HG02840 (cell line): ENCODE results near the gene DPF3.

Experiments
- ATAC-seq: cut with Tn5 transposase; IDR thresholded peaks from one replicate; pipeline ENCODE4 v1.9.1; 2021; ENCODE audit warnings: mild to moderate bottlenecking, moderate library complexity, moderate number of reproducible peaks; ENCODE audit not compliant: unreplicated experiment, low FRiP score

DPF3 gene

DNA sequence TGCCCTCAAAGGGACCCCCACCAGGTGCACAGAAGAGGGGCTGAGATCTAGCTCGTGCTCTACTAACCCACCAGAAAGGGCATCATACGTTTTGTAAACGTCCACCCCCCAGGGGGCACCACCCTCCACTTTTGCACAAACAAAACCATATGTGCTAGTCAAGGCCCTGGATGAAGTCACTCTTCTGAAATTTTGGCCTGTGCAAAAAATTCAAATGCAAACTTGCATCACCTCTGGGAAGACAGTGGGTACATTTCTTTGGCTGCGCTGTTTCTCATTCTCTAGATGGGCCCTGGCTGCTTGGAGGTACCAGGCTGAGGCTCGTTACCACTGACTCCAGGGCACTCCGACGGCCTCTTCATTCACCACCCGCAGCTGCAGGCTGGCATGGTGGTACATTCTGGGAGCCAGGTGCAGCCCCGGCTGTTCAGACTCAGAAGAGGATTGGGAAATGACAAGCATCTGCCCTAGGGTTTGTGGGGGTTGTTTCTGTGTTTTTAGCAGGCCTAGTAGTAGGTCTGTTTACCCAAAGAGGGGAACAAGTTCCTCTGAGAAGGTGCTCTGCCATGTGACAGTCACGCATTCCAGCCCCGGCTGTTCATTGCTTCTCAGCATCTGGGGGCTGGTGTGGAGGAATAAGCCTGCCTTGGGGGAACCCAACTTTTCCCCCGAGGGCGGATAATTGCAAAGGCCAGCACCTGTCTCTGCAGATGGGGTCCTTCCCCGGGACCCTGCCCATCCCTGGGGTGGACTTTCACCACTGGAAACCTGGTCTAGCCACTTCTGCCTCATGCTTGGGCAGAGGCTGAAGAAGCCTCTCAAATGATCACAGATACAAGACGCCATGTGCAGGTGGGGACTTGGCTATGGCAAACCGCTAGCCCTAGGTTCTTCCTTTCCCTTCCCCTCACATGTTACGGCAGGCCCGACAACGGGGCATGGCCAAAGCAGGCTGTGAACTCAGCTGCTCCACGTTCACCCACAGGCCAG lies 147.6 kb downstream of the DPF3 start:
- no peak for ATAC-seq

GRCh38 chr14:72745546-72745945 lies 148.4 kb downstream of the DPF3 start:
- ATAC-seq: no peak

GRCh38 chr14:72744416-72745120 lies 149.3 kb downstream of the DPF3 start:
- no peak for ATAC-seq

- ATAC-seq: no peak
Observed at GRCh38 chr14:72743626-72744025, 150.3 kb downstream of the DPF3 start.

DNA sequence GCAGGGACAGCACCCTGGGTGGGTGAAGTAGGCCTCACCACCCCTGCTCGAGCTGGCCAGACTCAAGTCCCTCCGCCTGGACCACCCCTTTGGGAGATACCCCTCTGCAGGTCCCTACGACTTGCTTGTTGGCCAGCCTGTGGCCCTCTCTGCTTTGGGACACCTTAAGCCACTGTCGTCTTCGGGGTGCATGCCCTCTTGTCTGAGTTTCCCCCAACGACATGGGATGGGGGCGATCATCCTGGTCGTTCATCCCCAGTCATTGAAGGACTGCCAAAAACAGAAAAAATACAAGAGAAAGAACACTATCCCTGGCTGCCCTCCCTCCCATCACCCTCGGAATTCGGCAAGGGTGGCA lies 151.1 kb downstream of the DPF3 start:
- ATAC-seq: no peak

- no peak for ATAC-seq
Observed at GRCh38 chr14:72742118-72742837, 151.6 kb downstream of the DPF3 start.

- no peak for ATAC-seq
Observed at GRCh38 chr14:72741826-72742117, 152.1 kb downstream of the DPF3 start.

GRCh38 chr14:72740966-72741825 lies 152.7 kb downstream of the DPF3 start:
- no peak for ATAC-seq

DNA sequence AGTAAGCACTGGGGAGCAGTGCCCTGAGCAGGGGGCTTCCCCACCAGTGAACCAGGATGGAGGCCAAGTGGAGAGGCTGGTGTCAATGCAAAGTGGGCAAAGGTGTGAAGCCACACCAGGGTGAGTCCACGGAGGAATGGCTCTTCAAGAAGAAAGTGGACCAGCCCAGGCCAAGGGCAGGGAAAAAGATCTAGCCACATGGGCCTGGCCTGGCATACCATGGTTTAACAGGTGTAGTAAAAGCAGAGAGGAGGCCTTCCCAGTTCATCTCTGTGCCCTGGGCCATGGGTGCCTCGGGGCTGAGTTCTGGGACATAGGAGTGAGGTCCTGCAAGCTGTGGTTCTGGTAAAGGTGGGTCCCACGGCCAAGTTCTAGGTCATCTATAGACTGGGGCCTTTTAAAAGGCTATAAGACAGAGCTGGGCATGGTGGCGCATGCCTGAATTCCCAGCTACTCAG lies 153.4 kb downstream of the DPF3 start:
- no peak for ATAC-seq

- no peak for ATAC-seq
Observed at GRCh38 chr14:72739446-72740405, 154.2 kb downstream of the DPF3 start.

DNA sequence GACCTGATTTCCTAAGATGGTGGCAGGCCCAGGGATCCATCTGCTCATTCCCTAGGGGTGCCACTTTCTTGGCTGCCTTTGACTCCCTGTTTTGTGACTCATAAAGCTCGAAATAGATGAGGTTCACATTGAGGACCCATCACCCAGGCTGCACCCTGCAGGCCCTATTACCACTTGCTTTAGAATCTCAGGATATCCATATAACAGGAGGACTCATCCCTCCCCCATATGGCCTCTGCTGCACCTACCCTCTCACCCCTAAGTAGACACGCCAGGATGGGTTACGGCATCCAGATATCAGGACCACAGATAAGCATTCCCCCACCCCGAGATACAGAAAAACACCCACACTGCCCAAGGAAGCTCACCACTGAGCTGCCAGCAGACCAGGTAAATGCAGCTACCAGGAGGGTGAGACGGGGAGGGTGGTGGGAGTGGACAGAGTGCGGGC lies 155.7 kb downstream of the DPF3 start:
- no peak for ATAC-seq

DNA sequence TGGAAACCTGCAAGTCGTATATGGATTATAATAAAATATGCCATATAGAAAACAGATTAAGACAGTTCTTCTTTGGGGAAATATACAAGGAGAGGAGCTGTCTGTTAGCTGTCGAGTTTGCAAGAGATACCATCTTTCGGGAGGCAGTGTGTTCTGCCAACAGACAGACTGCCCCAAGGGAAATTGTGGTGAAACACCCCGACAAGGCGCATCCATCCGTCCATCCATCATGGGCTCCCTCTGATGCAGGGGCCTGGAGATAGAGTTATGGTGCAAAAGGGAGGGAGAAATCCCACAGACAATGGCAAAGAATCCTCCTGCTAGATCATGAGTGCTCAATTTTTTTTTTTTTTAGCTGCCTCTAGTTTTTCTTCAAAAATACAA lies 156.3 kb downstream of the DPF3 start:
- no peak for ATAC-seq

GRCh38 chr14:72736786-72737559 lies 156.9 kb downstream of the DPF3 start:
- ATAC-seq: no peak

DNA sequence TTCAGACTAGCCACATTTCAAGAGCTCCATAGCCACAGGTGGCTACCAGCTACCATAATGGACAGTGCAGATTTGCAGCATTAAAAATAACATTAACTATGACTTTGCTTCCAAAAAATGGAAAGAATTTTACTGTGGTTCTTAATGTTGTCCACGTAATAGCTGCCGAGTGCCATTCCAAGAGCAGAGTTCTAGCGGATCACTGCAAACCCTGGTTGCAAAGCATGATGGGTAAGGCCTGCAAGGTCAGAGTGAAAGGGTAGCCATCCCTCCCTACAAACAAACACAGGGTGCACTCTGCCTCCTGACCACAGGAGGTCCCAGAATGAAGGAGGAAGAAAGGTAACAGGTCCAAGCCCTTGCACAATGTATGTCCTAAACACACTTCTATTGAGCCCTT lies 157.6 kb downstream of the DPF3 start:
- ATAC-seq: no peak

GRCh38 chr14:72732022-72732780 lies 161.7 kb downstream of the DPF3 start:
- ATAC-seq: no peak

DNA sequence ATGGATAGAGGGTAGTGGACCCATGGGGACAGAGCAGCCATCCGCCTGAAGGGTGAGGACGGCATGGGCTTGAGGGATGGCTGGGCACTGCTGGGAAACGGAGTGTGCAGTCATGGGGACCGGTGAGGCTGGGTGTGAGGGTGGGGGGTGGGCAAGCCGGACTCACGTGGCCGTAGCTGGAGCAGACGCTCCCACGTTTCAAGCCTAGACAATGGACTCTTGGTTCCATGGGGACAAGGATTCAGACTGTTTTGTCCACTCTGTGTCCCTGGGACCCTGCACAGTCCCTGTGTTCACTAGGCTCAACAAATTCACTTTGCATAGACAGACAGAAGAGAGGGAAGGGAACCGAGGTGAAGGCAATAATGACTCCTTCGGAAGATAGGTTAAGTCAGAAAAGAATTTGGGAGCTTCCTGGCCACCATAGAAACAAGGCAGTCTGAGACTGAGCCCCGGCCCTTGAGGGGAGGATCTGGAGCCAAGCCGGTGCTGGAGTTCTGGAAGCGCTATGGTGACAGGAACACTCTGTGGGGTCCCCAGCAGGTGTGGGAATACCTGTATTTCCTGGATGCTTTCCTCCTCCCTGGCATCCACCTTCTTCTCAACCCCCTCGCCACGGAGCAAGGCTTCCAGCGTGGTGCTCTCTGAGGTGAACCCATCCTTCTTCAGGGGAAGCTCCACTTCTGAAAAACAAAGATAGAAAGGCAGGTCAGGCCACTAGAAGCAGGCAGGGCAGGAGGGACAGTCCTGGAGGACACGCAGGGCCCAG lies 162.5 kb downstream of the DPF3 start:
- no peak for ATAC-seq

GRCh38 chr14:72730468-72730867 lies 163.4 kb downstream of the DPF3 start:
- no peak for ATAC-seq
